Measurements from ENCODE around the gene BACH2. TPM values are rescaled to one million over a fixed set of nuclear protein-coding genes. Genes with fewer than 3 reads are reported as not detected.

Gene BACH2
- total and polyA plus RNA-seq, 10 of the 15 experiments (the other 5 are each of a cell fraction or from before 2014, with no cell fraction given), result 0.03 to 0.28 (median 0.04) TPM; not detected in 3

DNA sequence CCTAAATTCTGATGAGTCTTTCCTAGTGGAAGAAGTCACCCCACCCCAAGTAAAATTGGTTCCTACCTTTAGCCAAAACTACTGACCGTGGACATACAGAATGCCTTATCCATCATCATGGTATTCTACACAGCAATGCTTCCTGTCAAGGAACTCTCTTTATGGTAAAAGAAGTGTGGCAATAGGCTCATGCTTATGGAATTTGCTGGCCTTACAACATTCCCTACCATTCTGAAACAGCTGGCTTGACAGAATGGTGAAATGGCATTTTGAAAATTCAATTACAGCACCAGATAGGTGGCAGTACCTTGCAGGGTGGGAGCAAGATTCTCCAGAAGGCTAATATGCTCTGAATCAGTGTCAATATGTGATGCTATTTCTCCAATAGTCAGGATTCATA is 41.8 kb upstream of the BACH2 start:
- ChIA-PET POLR2A (no interaction called here), RAD21 (ENCODE audit: unreplicated experiment) (no interaction called here), CTCF (interaction anchor here (0.6 kb wide), 1 partner anchor 158 kb away, joined by 3 read pairs; no protein-coding TSS in a partner anchor), SMC1A (ENCODE audit: uncharacterized antibody, unreplicated experiment) (no interaction called here)
- no peaks in the 10 kb centered on the region for H4K20me1 ChIP-seq (ENCODE audit: control insufficient read depth, insufficient read depth)
- no TSS peak for BruUV-seq (replicated peaks)
- DNase-seq (ENCODE audit: low read depth, low spot score), result no peak
- no peak overlapping the region for H3K27ac ChIP-seq (ENCODE audit: control insufficient read depth, insufficient read depth)
- no peak for FAIRE-seq
- H3K27me3 ChIP-seq (replicated peaks in 1 of 2; ENCODE audit: control insufficient read depth in 2 of 2, insufficient read depth in 2 of 2, low read length in 1 of 2), result peaks cover 0 to 3% of the 10 kb centered on the region in 2 experiments; a peak in 2 of 4 replicates
- H3K79me2 ChIP-seq (ENCODE audit: control insufficient read depth, insufficient read depth, low read length), result no peaks in the 10 kb centered on the region
- H3K36me3 ChIP-seq (ENCODE audit: control insufficient read depth in 2 of 2, insufficient read depth in 2 of 2, low read length in 1 of 2), result no peaks in the 10 kb centered on the region
- TF ChIP-seq ZNF274 (IDR thresholded peaks at IDR 0.05; ENCODE audit: insufficient read depth, insufficient read length) (no peak), MXI1 (IDR thresholded peaks at IDR 0.05; ENCODE audit: low read depth, low read length) (no peak), ZNF24 (IDR thresholded peaks at IDR 0.05) (no peak), CHD1 (IDR thresholded peaks at IDR 0.05; ENCODE audit: low read depth, low read length) (no peak)
- no peak for ATAC-seq
- in situ Hi-C loops (cut with MboI), result no loop called here
- H3K4me2 ChIP-seq (ENCODE audit: control insufficient read depth, insufficient read depth), result no peak overlapping the region
- H3K9ac ChIP-seq (ENCODE audit: control insufficient read depth, insufficient read depth, low read length), result no peak overlapping the region
- H2AFZ ChIP-seq (ENCODE audit: control insufficient read depth, low read depth, low read length), result no peak overlapping the region
- no peaks in the 10 kb centered on the region for H3K4me1 ChIP-seq (ENCODE audit: control insufficient read depth, insufficient read depth, low read length)
- H3K9me3 ChIP-seq (replicated peaks; ENCODE audit: control insufficient read depth, insufficient read depth, low read length), result no peaks in the 10 kb centered on the region; the same call in 2 of the 3 replicates
- H3K4me3 ChIP-seq, result no peak overlapping the region
- WGBS (ENCODE audit: insufficient coverage, insufficient replicate concordance, low lambda C conversion rate, missing lambda C conversion rate), result 29% methylated on average over 1 of the region's 1 CpG
- intact Hi-C loops (cut with micrococcal nuclease; ENCODE audit: unreplicated experiment), result no loop called here

DNA sequence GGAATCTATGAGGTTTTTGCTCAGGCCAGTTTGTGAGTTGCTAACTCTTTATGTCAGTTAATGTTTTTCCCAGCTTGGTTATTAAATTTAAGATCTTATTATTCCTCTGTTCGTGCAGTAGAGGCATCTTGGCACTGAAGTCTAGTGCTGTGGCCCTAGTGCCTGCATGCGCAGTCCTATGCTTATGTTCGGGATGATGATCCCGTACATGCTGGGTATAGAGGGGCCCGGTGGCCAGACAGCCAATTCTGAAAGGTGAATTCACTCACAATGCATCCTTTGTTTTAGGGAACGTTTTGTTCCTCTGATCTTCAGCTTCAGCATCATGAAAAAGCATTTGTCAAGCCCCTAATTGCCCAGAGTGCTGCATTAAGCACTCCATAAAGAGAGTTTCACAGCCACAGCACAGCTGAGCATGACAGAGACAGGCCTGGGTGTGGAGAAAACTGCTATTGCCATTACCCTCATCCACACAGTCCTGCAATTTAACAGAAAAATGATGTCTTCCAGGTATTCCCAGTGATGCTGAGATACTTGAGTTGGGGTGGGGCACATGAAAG is 39.8 kb upstream of the BACH2 start:
- H3K27ac ChIP-seq (ENCODE audit: control insufficient read depth, insufficient read depth), result no peak overlapping the region
- DNase-seq (ENCODE audit: low read depth, low spot score) (no peak), ATAC-seq (no peak), FAIRE-seq (no peak)
- ChIA-PET POLR2A (no interaction called here), CTCF (interaction anchor here (0.6 kb wide), 1 partner anchor 467 kb away, joined by 3 read pairs; no protein-coding TSS in a partner anchor), SMC1A (ENCODE audit: uncharacterized antibody, unreplicated experiment) (no interaction called here), RAD21 (ENCODE audit: unreplicated experiment) (no interaction called here)
- H3K36me3 ChIP-seq (ENCODE audit: control insufficient read depth in 2 of 2, insufficient read depth in 2 of 2, low read length in 1 of 2), result no peaks in the 10 kb centered on the region
- in situ Hi-C loops (cut with MboI), result no loop called here
- no peaks in the 10 kb centered on the region for H4K20me1 ChIP-seq (ENCODE audit: control insufficient read depth, insufficient read depth)
- no TSS peak for BruUV-seq (replicated peaks)
- H3K4me3 ChIP-seq, result no peak overlapping the region
- H3K27me3 ChIP-seq (replicated peaks in 1 of 2; ENCODE audit: control insufficient read depth in 2 of 2, insufficient read depth in 2 of 2, low read length in 1 of 2), result peaks cover 0 to 3% of the 10 kb centered on the region in 2 experiments; a peak in 3 of 4 replicates
- no peak overlapping the region for H3K4me2 ChIP-seq (ENCODE audit: control insufficient read depth, insufficient read depth)
- WGBS (ENCODE audit: insufficient coverage, insufficient replicate concordance, low lambda C conversion rate, missing lambda C conversion rate), result 35% methylated on average over 6 of the region's 6 CpGs
- no peak overlapping the region for H3K9ac ChIP-seq (ENCODE audit: control insufficient read depth, insufficient read depth, low read length)
- intact Hi-C loops (cut with micrococcal nuclease; ENCODE audit: unreplicated experiment), result no loop called here
- H3K79me2 ChIP-seq (ENCODE audit: control insufficient read depth, insufficient read depth, low read length), result no peaks in the 10 kb centered on the region
- no peaks in the 10 kb centered on the region for H3K4me1 ChIP-seq (ENCODE audit: control insufficient read depth, insufficient read depth, low read length)
- H2AFZ ChIP-seq (ENCODE audit: control insufficient read depth, low read depth, low read length), result no peak overlapping the region
- no peaks in the 10 kb centered on the region; the same call in 2 of the 3 replicates for H3K9me3 ChIP-seq (replicated peaks; ENCODE audit: control insufficient read depth, insufficient read depth, low read length)
- no peak for TF ChIP-seq ATF7 (IDR thresholded peaks at IDR 0.05; ENCODE audit: low read depth)
- TF ChIP-seq, protein P1, sequence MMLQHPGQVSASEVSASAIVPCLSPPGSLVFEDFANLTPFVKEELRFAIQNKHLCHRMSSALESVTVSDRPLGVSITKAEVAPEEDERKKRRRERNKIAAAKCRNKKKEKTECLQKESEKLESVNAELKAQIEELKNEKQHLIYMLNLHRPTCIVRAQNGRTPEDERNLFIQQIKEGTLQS (IDR thresholded peaks at IDR 0.05; ENCODE audit: borderline replicate concordance, extremely low read depth, low read depth, low read length), result no peak
- no peak for TF ChIP-seq SMARCA5 (IDR thresholded peaks at IDR 0.05)
- TF ChIP-seq ETV6 (conservative IDR thresholded peaks at IDR 0.05 in 1 of 2, IDR thresholded peaks at IDR 0.05 in 1 of 2; ENCODE audit: borderline replicate concordance in 1 of 2, low read depth in 1 of 2), result no peak
- TF ChIP-seq PML (IDR thresholded peaks at IDR 0.05; ENCODE audit: low read length), result no peak
- TF ChIP-seq MEF2A (IDR thresholded peaks at IDR 0.05; ENCODE audit: insufficient read depth, low read depth, low read length), result no peak
- TF ChIP-seq TCF7 (IDR thresholded peaks at IDR 0.05; ENCODE audit: borderline replicate concordance), result no peak
- TF ChIP-seq IRF4 (IDR thresholded peaks at IDR 0.05; ENCODE audit: low read depth, low read length), result no peak
- TF ChIP-seq, protein P2, sequence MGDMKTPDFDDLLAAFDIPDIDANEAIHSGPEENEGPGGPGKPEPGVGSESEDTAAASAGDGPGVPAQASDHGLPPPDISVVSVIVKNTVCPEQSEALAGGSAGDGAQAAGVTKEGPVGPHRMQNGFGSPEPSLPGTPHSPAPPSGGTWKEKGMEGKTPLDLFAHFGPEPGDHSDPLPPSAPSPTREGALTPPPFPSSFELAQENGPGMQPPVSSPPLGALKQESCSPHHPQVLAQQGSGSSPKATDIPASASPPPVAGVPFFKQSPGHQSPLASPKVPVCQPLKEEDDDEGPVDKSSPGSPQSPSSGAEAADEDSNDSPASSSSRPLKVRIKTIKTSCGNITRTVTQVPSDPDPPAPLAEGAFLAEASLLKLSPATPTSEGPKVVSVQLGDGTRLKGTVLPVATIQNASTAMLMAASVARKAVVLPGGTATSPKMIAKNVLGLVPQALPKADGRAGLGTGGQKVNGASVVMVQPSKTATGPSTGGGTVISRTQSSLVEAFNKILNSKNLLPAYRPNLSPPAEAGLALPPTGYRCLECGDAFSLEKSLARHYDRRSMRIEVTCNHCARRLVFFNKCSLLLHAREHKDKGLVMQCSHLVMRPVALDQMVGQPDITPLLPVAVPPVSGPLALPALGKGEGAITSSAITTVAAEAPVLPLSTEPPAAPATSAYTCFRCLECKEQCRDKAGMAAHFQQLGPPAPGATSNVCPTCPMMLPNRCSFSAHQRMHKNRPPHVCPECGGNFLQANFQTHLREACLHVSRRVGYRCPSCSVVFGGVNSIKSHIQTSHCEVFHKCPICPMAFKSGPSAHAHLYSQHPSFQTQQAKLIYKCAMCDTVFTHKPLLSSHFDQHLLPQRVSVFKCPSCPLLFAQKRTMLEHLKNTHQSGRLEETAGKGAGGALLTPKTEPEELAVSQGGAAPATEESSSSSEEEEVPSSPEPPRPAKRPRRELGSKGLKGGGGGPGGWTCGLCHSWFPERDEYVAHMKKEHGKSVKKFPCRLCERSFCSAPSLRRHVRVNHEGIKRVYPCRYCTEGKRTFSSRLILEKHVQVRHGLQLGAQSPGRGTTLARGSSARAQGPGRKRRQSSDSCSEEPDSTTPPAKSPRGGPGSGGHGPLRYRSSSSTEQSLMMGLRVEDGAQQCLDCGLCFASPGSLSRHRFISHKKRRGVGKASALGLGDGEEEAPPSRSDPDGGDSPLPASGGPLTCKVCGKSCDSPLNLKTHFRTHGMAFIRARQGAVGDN (IDR thresholded peaks at IDR 0.05), result no peak
- TF ChIP-seq SRF (IDR thresholded peaks at IDR 0.05; ENCODE audit: low read depth in 2 of 2, low read length in 2 of 2), result no peak
- no peak for TF ChIP-seq PAX5 (IDR thresholded peaks at IDR 0.05; ENCODE audit: borderline replicate concordance, low read depth, low read length)
